Loucy (cell line): Measurements from ENCODE around the gene EPSTI1.

Experiments used
- H2AFZ ChIP-seq: fragments of 200-600 bp; sonication (generic); 2 replicates; pipeline ENCODE4 v1.6.0; 2016; ENCODE audit warnings: antibody characterized with exemption, mild to moderate bottlenecking, low read length, moderate library complexity
- H3F3A ChIP-seq: fragments of 200-600 bp; 2 replicates; pipeline ENCODE4 v1.6.0; 2016; ENCODE audit warnings: antibody characterized with exemption, low read depth, mild to moderate bottlenecking
- H3K27me3 ChIP-seq: fragments of 200-600 bp; sonication (generic); 2 replicates; pipeline ENCODE4 v1.6.1; 2014; ENCODE audit warnings: low read length, mild to moderate bottlenecking; ENCODE audit not compliant: insufficient read depth, poor library complexity, severe bottlenecking
- H3K36me3 ChIP-seq: fragments of 200-600 bp; sonication (generic); 2 replicates; pipeline ENCODE4 v1.6.1; 2016; ENCODE audit warnings: low read length; ENCODE audit not compliant: insufficient read depth
- H3K4me1 ChIP-seq: fragments of 200-600 bp; sonication (generic); 2 replicates; pipeline ENCODE4 v1.5.1; 2014; ENCODE audit warnings: low read length, mild to moderate bottlenecking; ENCODE audit not compliant: insufficient read depth, poor library complexity, severe bottlenecking
- H3K4me2 ChIP-seq: fragments of 200-600 bp; sonication (generic); 2 replicates; pipeline ENCODE4 v1.6.0; 2014; ENCODE audit warnings: antibody characterized with exemption, low read length, low read depth, mild to moderate bottlenecking; ENCODE audit not compliant: poor library complexity, severe bottlenecking
- H3K4me3 ChIP-seq: fragments of 200-600 bp; sonication (generic); 2 replicates; pipeline ENCODE4 v1.5.1; 2014; ENCODE audit warnings: low read length, mild to moderate bottlenecking, mixed read lengths; ENCODE audit not compliant: poor library complexity, severe bottlenecking
- H3K79me2 ChIP-seq: fragments of 200-600 bp; sonication (generic); 2 replicates; pipeline ENCODE4 v1.6.1; 2014; ENCODE audit warnings: low read length; ENCODE audit not compliant: insufficient read depth
- H3K9ac ChIP-seq: fragments of 200-600 bp; sonication (generic); 2 replicates; pipeline ENCODE4 v1.6.0; 2014; ENCODE audit warnings: mild to moderate bottlenecking, low read depth, low read length, moderate library complexity; ENCODE audit not compliant: poor library complexity, severe bottlenecking
- H3K9me2 ChIP-seq: fragments of 200-600 bp; sonication (generic); replicated peaks from 2 replicates; pipeline ENCODE4 v1.6.1; 2016; ENCODE audit warnings: low read depth, low read length, mixed read lengths
- H3K9me3 ChIP-seq: fragments of 200-600 bp; sonication (generic); 2 replicates; pipeline ENCODE4 v1.6.1; 2014; ENCODE audit warnings: mild to moderate bottlenecking, antibody characterized with exemption, low read length, low read depth; ENCODE audit not compliant: insufficient read depth
- H4K20me1 ChIP-seq: fragments of 200-600 bp; sonication (generic); 2 replicates; pipeline ENCODE4 v1.6.0; 2014; ENCODE audit warnings: antibody characterized with exemption, low read length, mild to moderate bottlenecking; ENCODE audit not compliant: insufficient read depth, poor library complexity, severe bottlenecking
- CTCF ChIP-seq: fragments of 200-600 bp; sonication (generic); conservative IDR thresholded peaks from 2 replicates; pipeline ENCODE4 v1.5.1; 2014; ENCODE audit warnings: mild to moderate bottlenecking, antibody characterized with exemption, low read length
- EZH2phosphoT487 ChIP-seq: fragments of 200-600 bp; IDR thresholded peaks from 2 replicates; pipeline ENCODE4 v1.6.1; 2018; ENCODE audit warnings: antibody characterized with exemption, mild to moderate bottlenecking, moderate library complexity, borderline replicate concordance

EPSTI1 gene

GRCh38 chr13:43031881-43032280, 39.8 kb upstream of the EPSTI1 start:
- H3K9me2 ChIP-seq, result no peaks in the 10 kb centered on the region
- H4K20me1 ChIP-seq, result no peaks in the 10 kb centered on the region
- no peak overlapping the region for H3K9ac ChIP-seq
- H3K79me2 ChIP-seq, result no peaks in the 10 kb centered on the region
- no peaks in the 10 kb centered on the region for H3K4me1 ChIP-seq
- H3K9me3 ChIP-seq, result no peaks in the 10 kb centered on the region
- H3F3A ChIP-seq, result no peaks in the 10 kb centered on the region
- no peak for TF ChIP-seq CTCF
- no peak for TF ChIP-seq EZH2phosphoT487
- H3K4me3 ChIP-seq, result no peak overlapping the region
- H2AFZ ChIP-seq, result no peak overlapping the region
- no peak overlapping the region for H3K4me2 ChIP-seq
- no peaks in the 10 kb centered on the region for H3K27me3 ChIP-seq
- H3K36me3 ChIP-seq, result no peaks in the 10 kb centered on the region

GRCh38 chr13:43030548-43030947, 38.5 kb upstream of the EPSTI1 start:
- no peaks in the 10 kb centered on the region for H3K79me2 ChIP-seq
- no peak overlapping the region for H2AFZ ChIP-seq
- no peaks in the 10 kb centered on the region for H3K9me3 ChIP-seq
- H3K9ac ChIP-seq, result no peak overlapping the region
- no peaks in the 10 kb centered on the region for H3K4me1 ChIP-seq
- H3F3A ChIP-seq, result no peaks in the 10 kb centered on the region
- H3K4me2 ChIP-seq, result no peak overlapping the region
- H3K36me3 ChIP-seq, result no peaks in the 10 kb centered on the region
- H3K4me3 ChIP-seq, result no peak overlapping the region
- H3K27me3 ChIP-seq, result no peaks in the 10 kb centered on the region
- no peaks in the 10 kb centered on the region for H3K9me2 ChIP-seq
- no peaks in the 10 kb centered on the region for H4K20me1 ChIP-seq
- TF ChIP-seq EZH2phosphoT487 (no peak), CTCF (no peak)

- Histone ChIP-seq H4K20me1 (no peaks in the 10 kb centered on the region), H3K9me2 (no peaks in the 10 kb centered on the region), H3K36me3 (no peaks in the 10 kb centered on the region), H3K4me2 (no peak overlapping the region), H3K27me3 (no peaks in the 10 kb centered on the region), H3K9ac (no peak overlapping the region), H3K9me3 (no peaks in the 10 kb centered on the region), H3F3A (no peaks in the 10 kb centered on the region), H3K4me3 (no peak overlapping the region), H3K4me1 (no peaks in the 10 kb centered on the region), H2AFZ (no peak overlapping the region), H3K79me2 (no peaks in the 10 kb centered on the region)
- no peak for TF ChIP-seq EZH2phosphoT487
- no peak for TF ChIP-seq CTCF
These were observed 34.2 kb upstream of the EPSTI1 start for GRCh38 chr13:43026262-43026661.
